ENCODE data around the gene SOWAHC.

Gene SOWAHC

GRCh38 chr2:109646961-109647360 lies 32.8 kb downstream of the SOWAHC start:
- DNase-seq, result no peak

DNA sequence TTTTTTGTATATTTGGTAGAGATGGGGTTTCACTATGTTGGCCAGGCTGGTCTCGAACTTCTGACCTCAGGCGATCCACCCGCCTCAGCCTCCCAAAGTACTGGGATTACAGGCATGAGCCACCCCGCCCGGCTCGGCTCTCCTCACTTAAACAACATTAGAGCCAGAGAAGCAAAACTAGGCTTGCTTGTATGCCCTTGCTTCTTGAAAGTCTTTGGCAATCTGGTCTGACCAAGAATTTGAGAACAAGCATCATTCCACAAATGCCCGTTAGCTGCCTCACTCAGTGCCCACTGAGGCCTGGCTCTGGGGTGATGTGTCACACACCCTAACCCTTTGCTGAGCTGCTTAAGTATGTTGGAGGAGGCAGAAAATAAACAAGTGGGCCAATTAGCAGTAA lies 33.5 kb downstream of the SOWAHC start:
- DNase-seq, result no peak

DNA sequence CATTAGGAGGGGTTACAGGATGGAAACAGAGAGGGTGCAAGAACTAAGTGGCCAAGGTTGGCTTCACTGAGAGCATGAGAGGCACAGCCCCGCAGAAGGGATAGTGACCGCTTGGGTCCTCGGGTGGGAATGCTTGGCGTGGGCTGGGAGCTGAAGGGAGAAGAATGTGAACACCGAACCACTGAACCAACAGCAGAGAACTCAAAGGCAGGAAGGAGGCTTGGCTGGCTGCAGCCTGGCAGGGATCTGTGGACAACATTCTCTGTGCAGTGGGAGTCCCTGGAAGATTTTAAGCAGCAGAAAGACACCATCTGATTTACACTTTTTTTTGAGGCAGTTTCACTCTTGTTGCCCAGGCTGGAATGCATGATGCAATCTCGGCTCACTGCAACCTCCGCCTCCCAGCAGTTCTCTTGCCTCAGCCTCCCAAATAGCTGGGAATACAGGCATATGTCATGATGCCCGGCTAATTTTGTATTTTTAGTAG lies 33.9 kb downstream of the SOWAHC start:
- DNase-seq, result no peak

DNA sequence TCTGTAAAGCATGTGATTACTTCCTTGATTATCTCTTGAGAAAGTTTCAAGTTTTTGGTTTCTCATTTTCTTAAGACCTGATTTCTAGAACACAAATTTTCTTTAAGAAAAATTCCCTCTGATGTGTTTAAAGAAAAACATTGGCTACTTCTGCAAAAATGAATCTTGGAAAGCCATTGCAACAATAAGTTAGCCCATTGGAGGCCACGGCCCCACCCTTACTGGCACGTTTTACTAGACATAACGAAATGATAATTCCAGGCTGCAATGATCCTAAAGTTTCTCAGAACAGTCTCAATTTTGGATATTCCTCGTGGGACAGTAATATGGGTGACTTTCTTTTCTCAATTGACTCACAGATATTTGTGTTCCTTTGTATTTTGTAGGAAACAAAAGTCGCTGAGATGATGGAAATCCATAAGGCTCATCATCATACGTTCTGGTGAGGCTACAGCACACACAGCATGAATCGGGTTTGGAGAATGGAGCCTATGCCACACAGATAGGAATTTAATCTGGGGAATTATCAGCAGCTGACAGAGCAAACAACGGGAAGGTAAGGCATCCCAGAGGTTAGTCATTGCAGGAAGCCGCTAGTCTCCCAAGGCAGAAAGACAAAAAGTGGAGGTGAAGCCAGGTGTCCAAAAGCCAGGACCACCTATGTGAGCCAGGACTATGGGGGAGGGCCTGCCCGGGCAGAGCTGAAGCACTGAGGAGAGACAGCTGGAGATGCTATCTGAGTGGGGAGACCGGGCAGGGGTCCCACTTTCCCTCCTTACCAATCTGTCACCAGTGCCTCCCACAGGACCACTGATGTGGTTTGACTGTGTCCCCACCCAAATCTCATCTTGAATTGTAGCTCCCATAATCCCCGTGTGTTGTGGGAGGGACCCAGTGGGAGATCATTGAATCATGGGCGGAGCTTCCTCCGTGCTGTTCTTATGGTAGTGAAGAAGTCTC lies 35.9 kb downstream of the SOWAHC start:
- DNase-seq, result no peak

DNA sequence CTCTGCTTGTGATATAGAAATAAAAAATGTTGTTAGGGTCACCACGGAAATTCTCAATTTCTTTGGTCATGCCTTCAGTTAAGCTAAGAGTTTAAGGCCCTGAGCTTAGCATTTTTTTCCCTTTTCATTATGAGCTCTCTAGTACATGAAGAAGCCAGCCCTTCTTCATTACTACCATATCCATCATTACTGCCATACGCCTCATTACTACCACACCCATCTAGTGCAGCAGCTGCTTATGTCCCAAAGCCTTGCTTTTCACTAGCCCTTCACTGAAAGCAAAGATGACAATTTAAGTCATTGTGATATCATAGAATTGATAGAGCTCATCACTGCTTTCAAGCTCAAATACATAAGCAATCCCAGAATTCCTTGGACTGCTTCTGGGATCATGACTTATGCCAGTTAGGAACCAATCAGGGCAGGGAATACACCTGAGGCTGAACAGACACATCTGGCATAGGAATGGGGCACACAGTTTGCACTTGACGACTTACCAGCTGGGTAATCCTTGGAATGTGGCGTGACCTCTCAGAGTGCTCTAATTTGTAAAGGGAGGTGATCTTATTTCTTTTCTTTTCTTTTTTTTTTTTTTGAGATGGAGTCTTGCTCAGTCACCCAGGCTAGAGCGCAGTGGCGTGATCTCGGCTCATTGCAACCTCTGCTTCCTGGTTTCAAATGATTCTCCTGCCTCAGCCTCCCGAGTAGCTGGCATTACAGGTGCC lies 40.3 kb downstream of the SOWAHC start:
- DNase-seq, result no peak

- no peak for DNase-seq
Measured at GRCh38 chr2:109655287-109655686, 41.1 kb downstream of the SOWAHC start.

GRCh38 chr2:109659396-109660045 lies 45.4 kb downstream of the SOWAHC start:
- no peak for DNase-seq

DNA sequence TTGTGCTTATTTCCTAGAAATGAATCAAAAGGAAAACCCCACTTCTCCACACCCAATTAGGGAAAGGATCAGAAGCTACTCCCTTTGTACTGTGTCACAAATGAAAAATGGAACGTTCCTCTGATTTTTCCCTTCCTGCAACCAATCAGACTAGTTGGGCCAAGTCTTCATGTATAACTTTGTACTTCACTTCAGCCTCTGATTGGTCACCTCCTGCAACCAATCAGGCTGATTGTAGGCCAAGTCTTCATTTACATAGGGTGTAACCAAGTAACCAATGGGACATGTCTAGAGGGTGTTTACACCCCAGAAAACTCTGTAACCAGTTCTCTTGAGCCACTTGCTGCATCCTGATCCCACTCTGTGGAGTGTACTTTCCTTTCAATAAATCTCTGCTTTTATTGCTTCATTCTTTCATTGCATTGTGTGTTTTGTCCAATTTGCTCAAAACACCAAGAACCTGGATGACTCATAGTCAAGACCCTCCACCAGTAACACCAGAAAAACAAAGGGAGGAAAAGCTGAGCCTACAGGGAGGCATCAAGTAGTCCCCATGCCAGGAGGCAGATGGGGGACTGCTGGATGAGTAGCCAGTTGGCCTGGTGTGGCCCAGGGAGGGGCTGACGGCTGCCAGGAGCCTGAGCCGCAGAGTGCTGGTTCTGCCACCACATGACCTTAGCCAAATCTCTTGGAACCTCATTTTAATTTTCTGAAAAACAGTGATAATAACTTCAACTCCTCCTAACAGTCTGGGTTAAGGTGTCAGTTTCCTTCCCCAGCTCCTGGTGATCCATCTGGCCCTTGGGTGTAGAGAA lies 46.1 kb downstream of the SOWAHC start:
- no peak for DNase-seq

- DNase-seq, result no peak
Measured at GRCh38 chr2:109662889-109663288, 48.7 kb downstream of the SOWAHC start.

DNA sequence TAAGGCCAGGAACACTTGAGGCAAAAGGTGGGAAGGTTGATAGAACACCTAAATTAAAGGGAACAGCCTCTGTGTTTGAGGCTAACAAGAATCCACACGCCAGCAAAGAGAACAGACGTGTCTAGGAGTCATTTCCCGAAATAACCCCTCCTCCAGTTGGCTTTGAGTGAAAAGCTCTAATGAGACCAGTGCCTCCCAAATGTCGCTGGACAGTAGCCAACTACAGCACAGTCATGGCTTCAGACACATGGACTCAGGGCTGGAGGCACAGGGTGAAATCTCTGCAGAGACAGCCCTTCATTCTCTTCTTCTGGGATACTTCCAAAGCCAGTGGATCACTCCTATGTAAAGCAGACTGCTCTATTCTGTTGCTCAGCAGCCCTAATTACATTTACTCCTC lies 49.6 kb downstream of the SOWAHC start:
- no peak for DNase-seq

DNA sequence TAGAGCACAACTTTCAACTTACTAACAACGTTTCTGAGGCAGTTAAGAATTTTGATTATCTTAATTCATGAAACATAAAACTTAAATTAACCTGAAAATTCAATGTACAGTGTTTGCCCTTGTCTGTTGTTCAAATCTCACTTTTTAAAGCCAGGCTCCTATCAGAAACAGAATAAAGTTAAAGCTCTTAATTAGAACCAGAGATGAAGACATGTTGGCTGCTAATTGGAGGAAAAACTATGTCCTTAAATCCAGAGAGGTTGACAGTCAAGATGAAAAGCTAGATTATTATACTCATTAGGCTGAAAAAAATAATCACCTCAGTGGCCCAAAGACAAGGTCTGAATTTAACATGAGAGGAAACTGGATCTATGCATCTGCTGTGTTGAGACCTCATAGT lies 52.3 kb downstream of the SOWAHC start:
- DNase-seq, result no peak

Measured in stimulated activated CD4-positive, alpha-beta T cell treated with anti-CD3 and anti-CD28 coated beads, Interleukin-4, amount 100 ng/mL, for 4 hours (primary cell).